ENCODE data around the gene PRUNE1. TPM values are rescaled to one million over a fixed set of nuclear protein-coding genes. Genes with fewer than 3 reads are reported as not detected.

PRUNE1 gene
- total RNA-seq: 15.1 and 15.5 TPM in 2 replicates

DNA sequence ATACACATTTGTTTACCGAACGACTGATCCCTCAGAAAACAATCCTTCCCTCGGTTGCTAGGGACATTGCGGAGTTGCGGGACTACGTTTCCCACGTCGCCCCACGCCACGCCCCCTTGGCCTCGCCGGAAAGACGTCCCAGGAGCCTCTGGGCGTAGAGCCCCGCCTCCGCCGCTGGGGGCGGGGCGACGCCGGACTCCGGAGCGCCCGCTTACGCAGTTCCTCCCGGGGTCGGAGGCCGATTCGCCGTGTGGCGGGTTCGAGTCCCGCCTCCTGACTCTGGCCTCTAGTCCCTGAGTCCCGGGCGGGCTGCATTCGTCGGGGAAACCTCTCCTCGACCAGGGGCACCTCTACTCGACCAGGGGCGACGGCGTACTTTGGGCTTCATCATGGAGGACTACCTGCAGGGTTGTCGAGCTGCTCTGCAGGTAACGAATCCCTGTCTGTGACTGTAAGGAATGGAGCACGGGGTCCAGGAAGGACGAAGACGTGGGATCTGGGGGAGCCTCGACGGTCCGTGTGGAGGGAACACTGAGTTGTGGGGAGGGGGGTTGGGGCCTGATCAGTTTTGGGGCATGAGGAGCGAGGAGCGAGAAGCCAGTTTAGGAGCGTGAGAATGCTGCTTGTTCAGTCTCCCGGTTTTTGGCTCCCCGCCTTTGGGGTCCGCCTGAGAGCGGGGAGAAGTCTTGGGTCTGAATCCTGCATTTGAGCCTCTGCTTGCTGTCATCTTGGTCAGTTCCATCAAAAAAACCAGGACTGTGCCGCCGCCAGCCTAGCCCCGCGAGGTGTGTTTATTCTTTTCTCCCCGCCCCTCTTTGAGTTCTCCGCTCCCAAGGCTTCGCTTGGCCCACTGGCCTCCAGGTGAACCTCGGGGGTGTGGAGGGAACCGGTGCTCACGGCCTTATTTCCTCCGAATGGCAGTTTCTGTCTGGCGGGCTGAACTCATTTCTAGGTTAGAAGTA, at the start of gene PRUNE1:
PRUNE1 (plus strand) TSS at position 206 of the 962 bp plus-strand sequence; CDS start at position 390, 184 bp downstream.
- DNase-seq (ENCODE audit: low spot score): peak; percentile 92
- Mint-ChIP-seq H3K4me3 (ENCODE audit: low read depth) (peak within 1 kb of the TSS; percentile 98), H3K27ac (peak within 1 kb of the TSS; percentile 96), H3K4me1 (ENCODE audit: low read depth) (peaks cover 50% of the 10 kb centered on the region), H3K9me3 (no peaks in the 10 kb centered on the region), H3K27me3 (ENCODE audit: low read depth) (no peaks in the 10 kb centered on the region), H3K36me3 (ENCODE audit: low read depth) (peaks cover 7% of the 10 kb centered on the region)
- intact Hi-C loops (cut with micrococcal nuclease): loop anchor here (1.0 to 10.0 kb wide), 6 partner anchors 38 to 446 kb away; partner anchors contain the start of genes ARNT, C1orf56, CDC42SE1 and PSMD4

GRCh38 chr1:150960646-150961045, 47.6 kb upstream of the PRUNE1 start:
- Mint-ChIP-seq H3K4me1 (ENCODE audit: low read depth) (peaks cover 6% of the 10 kb centered on the region), H3K27ac (no peak overlapping the region), H3K36me3 (ENCODE audit: low read depth) (peaks cover 79% of the 10 kb centered on the region), H3K27me3 (ENCODE audit: low read depth) (no peaks in the 10 kb centered on the region), H3K9me3 (no peaks in the 10 kb centered on the region), H3K4me3 (ENCODE audit: low read depth) (no peak overlapping the region)
- intact Hi-C loops (cut with micrococcal nuclease): no loop called here
- DNase-seq (ENCODE audit: low spot score): no peak

- Mint-ChIP-seq H3K4me1 (ENCODE audit: low read depth) (peaks cover 6% of the 10 kb centered on the region), H3K9me3 (no peaks in the 10 kb centered on the region), H3K4me3 (ENCODE audit: low read depth) (no peak overlapping the region), H3K36me3 (ENCODE audit: low read depth) (peaks cover 85% of the 10 kb centered on the region), H3K27me3 (ENCODE audit: low read depth) (no peaks in the 10 kb centered on the region), H3K27ac (no peak overlapping the region)
- intact Hi-C loops (cut with micrococcal nuclease): no loop called here
- no peak for DNase-seq (ENCODE audit: low spot score)
Observed at GRCh38 chr1:150961756-150962155, 46.5 kb upstream of the PRUNE1 start.

DNA sequence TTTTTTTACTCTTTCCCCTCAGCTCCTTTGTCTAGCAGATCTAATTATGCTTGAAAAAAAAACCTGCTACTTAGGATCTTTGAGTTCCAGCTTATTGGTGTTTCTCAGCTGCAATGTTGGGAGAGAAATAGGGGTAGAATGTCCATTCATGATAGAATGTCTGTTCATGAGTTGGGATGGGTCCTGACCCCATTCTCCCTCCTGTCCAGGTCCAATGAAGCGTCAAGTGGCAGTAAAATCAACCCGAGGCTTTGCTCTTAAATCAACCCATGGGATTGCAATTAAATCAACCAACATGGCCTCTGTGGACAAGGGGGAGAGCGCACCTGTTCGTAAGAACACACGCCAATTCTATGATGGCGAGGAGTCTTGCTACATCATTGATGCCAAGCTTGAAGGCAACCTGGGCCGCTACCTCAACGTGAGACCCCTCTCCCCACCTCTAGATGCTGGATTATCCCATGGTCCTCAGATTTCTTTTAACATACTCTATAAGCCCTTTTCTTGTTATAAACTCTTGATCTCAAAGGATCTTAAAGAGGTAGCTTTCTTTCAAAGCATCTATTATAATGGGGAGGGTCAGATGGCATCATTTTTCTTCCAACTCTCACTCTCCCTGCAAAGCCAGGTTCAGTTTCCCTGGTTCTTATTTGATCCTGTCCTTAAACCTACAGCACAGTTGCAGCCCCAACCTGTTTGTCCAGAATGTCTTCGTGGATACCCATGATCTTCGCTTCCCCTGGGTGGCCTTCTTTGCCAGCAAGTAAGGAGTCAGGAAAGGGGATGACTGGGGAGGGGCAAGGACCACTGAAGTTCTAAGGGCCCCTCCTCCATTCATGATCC, 44.7 kb upstream of the PRUNE1 start:
- H3K27ac Mint-ChIP-seq: no peak overlapping the region
- H3K9me3 Mint-ChIP-seq: no peaks in the 10 kb centered on the region
- peaks cover 95% of the 10 kb centered on the region for H3K36me3 Mint-ChIP-seq (ENCODE audit: low read depth)
- peaks cover 2% of the 10 kb centered on the region for H3K4me1 Mint-ChIP-seq (ENCODE audit: low read depth)
- H3K27me3 Mint-ChIP-seq (ENCODE audit: low read depth): no peaks in the 10 kb centered on the region
- DNase-seq (ENCODE audit: low spot score): no peak
- no peak overlapping the region for H3K4me3 Mint-ChIP-seq (ENCODE audit: low read depth)
- intact Hi-C loops (cut with micrococcal nuclease): no loop called here

- intact Hi-C loops (cut with micrococcal nuclease): no loop called here
- peaks cover 93% of the 10 kb centered on the region for H3K36me3 Mint-ChIP-seq (ENCODE audit: low read depth)
- no peak for DNase-seq (ENCODE audit: low spot score)
- no peak overlapping the region for H3K4me3 Mint-ChIP-seq (ENCODE audit: low read depth)
- H3K9me3 Mint-ChIP-seq: no peaks in the 10 kb centered on the region
- H3K4me1 Mint-ChIP-seq (ENCODE audit: low read depth): peaks cover 2% of the 10 kb centered on the region
- H3K27me3 Mint-ChIP-seq (ENCODE audit: low read depth): no peaks in the 10 kb centered on the region
- H3K27ac Mint-ChIP-seq: no peak overlapping the region
Observed at GRCh38 chr1:150964164-150964489, 44.1 kb upstream of the PRUNE1 start.

DNA sequence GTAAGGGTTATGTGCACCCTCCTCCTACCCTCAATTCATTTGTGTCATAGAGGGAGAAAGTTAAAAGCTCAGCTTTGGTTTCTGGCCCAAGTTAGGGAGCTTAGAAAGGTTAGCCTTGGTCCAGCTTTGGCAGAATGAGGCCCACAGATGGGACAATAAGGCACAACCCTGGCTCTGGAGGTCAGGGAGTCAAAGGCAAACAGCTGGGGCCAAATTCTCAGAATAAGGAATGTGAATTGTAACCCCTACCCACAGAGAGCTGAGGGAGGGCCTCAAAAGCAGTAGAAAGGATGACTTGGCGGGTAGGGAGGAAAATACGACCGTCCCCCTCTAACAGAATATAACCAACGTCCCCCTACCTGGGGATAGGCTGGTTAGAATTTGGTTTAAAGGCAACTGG, 42.6 kb upstream of the PRUNE1 start:
- H3K27ac Mint-ChIP-seq: no peak overlapping the region
- peaks cover 7% of the 10 kb centered on the region for H3K4me1 Mint-ChIP-seq (ENCODE audit: low read depth)
- intact Hi-C loops (cut with micrococcal nuclease): no loop called here
- no peaks in the 10 kb centered on the region for H3K9me3 Mint-ChIP-seq
- H3K36me3 Mint-ChIP-seq (ENCODE audit: low read depth): peaks cover 78% of the 10 kb centered on the region
- no peak overlapping the region for H3K4me3 Mint-ChIP-seq (ENCODE audit: low read depth)
- H3K27me3 Mint-ChIP-seq (ENCODE audit: low read depth): no peaks in the 10 kb centered on the region
- no peak for DNase-seq (ENCODE audit: low spot score)

GRCh38 chr1:150966011-150966410, 42.2 kb upstream of the PRUNE1 start:
- DNase-seq (ENCODE audit: low spot score): no peak
- Mint-ChIP-seq H3K9me3 (no peaks in the 10 kb centered on the region), H3K4me1 (ENCODE audit: low read depth) (peaks cover 10% of the 10 kb centered on the region), H3K36me3 (ENCODE audit: low read depth) (peaks cover 78% of the 10 kb centered on the region), H3K4me3 (ENCODE audit: low read depth) (no peak overlapping the region), H3K27me3 (ENCODE audit: low read depth) (no peaks in the 10 kb centered on the region), H3K27ac (no peak overlapping the region)
- intact Hi-C loops (cut with micrococcal nuclease): no loop called here

DNA sequence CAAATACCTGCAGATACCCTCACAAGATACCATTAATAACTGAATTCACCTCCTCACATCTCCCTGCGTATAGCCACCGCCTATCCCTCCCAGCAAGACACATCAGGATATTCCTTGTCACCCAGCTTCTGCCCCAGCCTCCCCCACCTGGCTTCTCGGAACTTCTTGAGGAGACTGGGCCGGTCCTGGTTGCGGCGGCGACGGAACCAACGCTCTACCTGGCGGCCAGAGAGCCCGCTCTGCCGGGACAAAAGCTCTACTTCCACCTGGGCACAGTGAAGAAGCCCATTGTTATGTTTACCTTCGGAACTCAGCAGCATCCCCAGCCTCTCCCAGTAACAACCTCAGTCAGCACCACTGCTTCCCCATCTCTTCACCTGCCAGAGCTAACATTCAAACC, 40.3 kb upstream of the PRUNE1 start:
- Mint-ChIP-seq H3K27me3 (ENCODE audit: low read depth) (no peaks in the 10 kb centered on the region), H3K4me3 (ENCODE audit: low read depth) (no peak overlapping the region), H3K9me3 (no peaks in the 10 kb centered on the region), H3K4me1 (ENCODE audit: low read depth) (peaks cover 26% of the 10 kb centered on the region), H3K27ac (no peak overlapping the region), H3K36me3 (ENCODE audit: low read depth) (peaks cover 76% of the 10 kb centered on the region)
- intact Hi-C loops (cut with micrococcal nuclease): no loop called here
- DNase-seq (ENCODE audit: low spot score): no peak

GRCh38 chr1:150968491-150968890, 39.8 kb upstream of the PRUNE1 start:
- no peaks in the 10 kb centered on the region for H3K27me3 Mint-ChIP-seq (ENCODE audit: low read depth)
- intact Hi-C loops (cut with micrococcal nuclease): no loop called here
- no peaks in the 10 kb centered on the region for H3K9me3 Mint-ChIP-seq
- H3K4me1 Mint-ChIP-seq (ENCODE audit: low read depth): peaks cover 30% of the 10 kb centered on the region
- no peak overlapping the region for H3K27ac Mint-ChIP-seq
- no peak overlapping the region for H3K4me3 Mint-ChIP-seq (ENCODE audit: low read depth)
- peaks cover 75% of the 10 kb centered on the region for H3K36me3 Mint-ChIP-seq (ENCODE audit: low read depth)
- DNase-seq (ENCODE audit: low spot score): no peak

DNA sequence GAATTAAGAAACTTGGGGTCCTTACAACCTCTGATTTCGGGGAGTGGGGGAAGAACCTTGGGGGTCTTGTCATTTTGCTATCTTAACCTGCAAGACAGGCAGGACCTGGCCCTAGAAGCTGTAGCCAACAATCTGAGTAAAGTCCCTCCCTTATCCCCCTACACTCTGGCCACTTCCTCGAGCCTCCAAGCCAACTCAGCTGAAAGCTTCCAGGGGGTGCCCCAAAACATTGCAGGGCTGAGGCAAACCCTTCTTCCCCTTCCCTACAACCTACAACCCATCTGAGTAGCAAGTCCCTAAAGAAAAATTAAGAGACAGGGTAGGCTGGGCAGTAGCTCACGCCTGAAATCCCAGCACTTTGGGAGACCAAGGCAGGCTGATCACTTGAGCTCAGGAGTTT, 38.6 kb upstream of the PRUNE1 start:
- H3K27ac Mint-ChIP-seq: no peak overlapping the region
- H3K9me3 Mint-ChIP-seq: no peaks in the 10 kb centered on the region
- DNase-seq (ENCODE audit: low spot score): no peak
- H3K36me3 Mint-ChIP-seq (ENCODE audit: low read depth): peaks cover 66% of the 10 kb centered on the region
- intact Hi-C loops (cut with micrococcal nuclease): no loop called here
- peaks cover 30% of the 10 kb centered on the region for H3K4me1 Mint-ChIP-seq (ENCODE audit: low read depth)
- no peaks in the 10 kb centered on the region for H3K27me3 Mint-ChIP-seq (ENCODE audit: low read depth)
- no peak overlapping the region for H3K4me3 Mint-ChIP-seq (ENCODE audit: low read depth)

DNA sequence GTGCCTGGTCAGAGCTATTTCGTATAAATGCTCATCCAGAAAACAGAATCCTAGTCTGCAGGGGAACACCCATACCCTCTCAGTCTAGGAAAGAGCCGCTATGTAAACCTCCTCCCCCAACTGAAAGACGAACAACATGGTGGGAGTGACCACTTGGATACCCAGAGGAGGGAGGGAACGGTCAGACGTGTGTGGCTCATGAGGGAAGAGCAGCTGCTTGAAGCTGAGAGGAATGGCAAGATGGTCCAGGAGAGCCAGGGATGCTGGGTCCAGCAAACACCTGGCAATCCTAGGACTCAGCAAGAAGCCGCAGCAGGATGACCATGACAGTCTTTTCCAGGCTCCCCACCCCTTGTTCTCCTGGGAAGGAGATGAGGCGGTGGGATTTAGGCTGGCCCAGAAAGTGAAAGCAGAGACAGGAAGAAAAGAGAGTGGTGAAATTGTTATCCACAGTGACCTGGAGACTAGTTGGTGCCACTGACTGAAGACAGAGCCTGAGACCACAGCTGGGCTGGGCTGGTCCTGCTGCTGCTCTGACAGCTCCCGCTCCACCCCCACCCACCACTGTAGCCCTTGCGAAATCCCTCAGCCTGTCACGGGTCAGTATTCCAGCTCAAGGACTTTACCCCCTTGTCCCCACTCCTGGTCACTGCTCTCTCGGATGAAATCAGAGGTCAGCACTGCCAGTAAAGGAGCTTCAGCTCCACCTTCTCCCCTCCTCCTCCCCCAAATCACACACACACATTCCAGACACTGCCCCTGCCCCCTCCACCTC, 37.3 kb upstream of the PRUNE1 start:
- no peaks in the 10 kb centered on the region for H3K27me3 Mint-ChIP-seq (ENCODE audit: low read depth)
- H3K4me3 Mint-ChIP-seq (ENCODE audit: low read depth): peak overlapping the region; percentile 42

More for the DNA sequence above, 37.3 kb upstream of the PRUNE1 start:
- intact Hi-C loops (cut with micrococcal nuclease): no loop called here
- peak overlapping the region; percentile 43 for H3K27ac Mint-ChIP-seq
- H3K9me3 Mint-ChIP-seq: no peaks in the 10 kb centered on the region
- H3K36me3 Mint-ChIP-seq (ENCODE audit: low read depth): peaks cover 55% of the 10 kb centered on the region
- DNase-seq (ENCODE audit: low spot score): no peak
- peaks cover 35% of the 10 kb centered on the region for H3K4me1 Mint-ChIP-seq (ENCODE audit: low read depth)

Data from activated T-helper 2 cell treated with anti-CD3 and anti-CD28 coated beads, Interferon-gamma antibody, Interleukin-2, Interleukin-4, amounts not matched to agents 10 μg/mL and 5 μg/mL and 100 μg/mL, durations not matched to agents 14 hours and 24 hours and 36 hours (primary cell).